Loucy (cell line): ENCODE results near the gene FKBP1C.

Experiments
- H2AFZ ChIP-seq: fragments of 200-600 bp; sonication (generic); 2 replicates; pipeline ENCODE4 v1.6.0; 2016; ENCODE audit warnings: antibody characterized with exemption, mild to moderate bottlenecking, low read length, moderate library complexity
- H3F3A ChIP-seq: fragments of 200-600 bp; 2 replicates; pipeline ENCODE4 v1.6.0; 2016; ENCODE audit warnings: antibody characterized with exemption, low read depth, mild to moderate bottlenecking
- H3K27me3 ChIP-seq: fragments of 200-600 bp; sonication (generic); 2 replicates; pipeline ENCODE4 v1.6.1; 2014; ENCODE audit warnings: low read length, mild to moderate bottlenecking; ENCODE audit not compliant: insufficient read depth, poor library complexity, severe bottlenecking
- H3K36me3 ChIP-seq: fragments of 200-600 bp; sonication (generic); 2 replicates; pipeline ENCODE4 v1.6.1; 2016; ENCODE audit warnings: low read length; ENCODE audit not compliant: insufficient read depth
- H3K4me1 ChIP-seq: fragments of 200-600 bp; sonication (generic); 2 replicates; pipeline ENCODE4 v1.5.1; 2014; ENCODE audit warnings: low read length, mild to moderate bottlenecking; ENCODE audit not compliant: insufficient read depth, poor library complexity, severe bottlenecking
- H3K4me2 ChIP-seq: fragments of 200-600 bp; sonication (generic); 2 replicates; pipeline ENCODE4 v1.6.0; 2014; ENCODE audit warnings: antibody characterized with exemption, low read length, low read depth, mild to moderate bottlenecking; ENCODE audit not compliant: poor library complexity, severe bottlenecking
- H3K4me3 ChIP-seq: fragments of 200-600 bp; sonication (generic); 2 replicates; pipeline ENCODE4 v1.5.1; 2014; ENCODE audit warnings: low read length, mild to moderate bottlenecking, mixed read lengths; ENCODE audit not compliant: poor library complexity, severe bottlenecking
- H3K79me2 ChIP-seq: fragments of 200-600 bp; sonication (generic); 2 replicates; pipeline ENCODE4 v1.6.1; 2014; ENCODE audit warnings: low read length; ENCODE audit not compliant: insufficient read depth
- H3K9ac ChIP-seq: fragments of 200-600 bp; sonication (generic); 2 replicates; pipeline ENCODE4 v1.6.0; 2014; ENCODE audit warnings: mild to moderate bottlenecking, low read depth, low read length, moderate library complexity; ENCODE audit not compliant: poor library complexity, severe bottlenecking
- H3K9me2 ChIP-seq: fragments of 200-600 bp; sonication (generic); replicated peaks from 2 replicates; pipeline ENCODE4 v1.6.1; 2016; ENCODE audit warnings: low read depth, low read length, mixed read lengths
- H3K9me3 ChIP-seq: fragments of 200-600 bp; sonication (generic); 2 replicates; pipeline ENCODE4 v1.6.1; 2014; ENCODE audit warnings: mild to moderate bottlenecking, antibody characterized with exemption, low read length, low read depth; ENCODE audit not compliant: insufficient read depth
- H4K20me1 ChIP-seq: fragments of 200-600 bp; sonication (generic); 2 replicates; pipeline ENCODE4 v1.6.0; 2014; ENCODE audit warnings: antibody characterized with exemption, low read length, mild to moderate bottlenecking; ENCODE audit not compliant: insufficient read depth, poor library complexity, severe bottlenecking
- EZH2phosphoT487 ChIP-seq: fragments of 200-600 bp; IDR thresholded peaks from 2 replicates; pipeline ENCODE4 v1.6.1; 2018; ENCODE audit warnings: antibody characterized with exemption, mild to moderate bottlenecking, moderate library complexity, borderline replicate concordance
- TF ChIP-seq, protein P1 (sequence below): fragments of 200-600 bp; sonication (generic); conservative IDR thresholded peaks from 2 replicates; pipeline ENCODE4 v1.5.1; 2014; ENCODE audit warnings: mild to moderate bottlenecking, antibody characterized with exemption, low read length

The FKBP1C gene

DNA sequence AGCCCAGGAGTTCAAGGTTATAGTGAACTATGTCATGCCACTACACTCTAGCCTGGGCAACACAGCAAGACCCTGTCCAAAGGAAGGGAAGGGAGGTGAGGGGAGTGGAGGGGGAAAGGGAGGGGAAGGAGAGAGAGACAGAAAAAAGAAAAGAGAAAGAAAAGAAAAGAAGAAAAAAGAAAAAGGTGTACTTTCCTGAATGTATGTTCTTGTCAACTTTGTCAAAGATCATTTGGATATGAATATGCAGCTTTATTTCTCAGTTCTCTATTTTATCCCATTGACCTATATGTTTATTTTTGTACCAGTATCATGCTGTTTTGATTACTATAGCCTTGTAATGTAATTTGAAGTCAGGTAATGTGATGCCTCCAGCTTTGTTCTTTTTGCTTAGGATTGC is 30.9 kb upstream of the FKBP1C start:
- Histone ChIP-seq H3K9me3 (no peaks in the 10 kb centered on the region), H3K4me2 (no peak overlapping the region), H2AFZ (no peak overlapping the region), H3K36me3 (no peaks in the 10 kb centered on the region), H3K9ac (no peak overlapping the region), H3K79me2 (no peaks in the 10 kb centered on the region), H3K4me3 (no peak overlapping the region), H3K4me1 (no peaks in the 10 kb centered on the region), H4K20me1 (no peaks in the 10 kb centered on the region), H3K27me3 (no peaks in the 10 kb centered on the region), H3K9me2 (no peaks in the 10 kb centered on the region), H3F3A (no peaks in the 10 kb centered on the region)
- TF ChIP-seq, protein P1, sequence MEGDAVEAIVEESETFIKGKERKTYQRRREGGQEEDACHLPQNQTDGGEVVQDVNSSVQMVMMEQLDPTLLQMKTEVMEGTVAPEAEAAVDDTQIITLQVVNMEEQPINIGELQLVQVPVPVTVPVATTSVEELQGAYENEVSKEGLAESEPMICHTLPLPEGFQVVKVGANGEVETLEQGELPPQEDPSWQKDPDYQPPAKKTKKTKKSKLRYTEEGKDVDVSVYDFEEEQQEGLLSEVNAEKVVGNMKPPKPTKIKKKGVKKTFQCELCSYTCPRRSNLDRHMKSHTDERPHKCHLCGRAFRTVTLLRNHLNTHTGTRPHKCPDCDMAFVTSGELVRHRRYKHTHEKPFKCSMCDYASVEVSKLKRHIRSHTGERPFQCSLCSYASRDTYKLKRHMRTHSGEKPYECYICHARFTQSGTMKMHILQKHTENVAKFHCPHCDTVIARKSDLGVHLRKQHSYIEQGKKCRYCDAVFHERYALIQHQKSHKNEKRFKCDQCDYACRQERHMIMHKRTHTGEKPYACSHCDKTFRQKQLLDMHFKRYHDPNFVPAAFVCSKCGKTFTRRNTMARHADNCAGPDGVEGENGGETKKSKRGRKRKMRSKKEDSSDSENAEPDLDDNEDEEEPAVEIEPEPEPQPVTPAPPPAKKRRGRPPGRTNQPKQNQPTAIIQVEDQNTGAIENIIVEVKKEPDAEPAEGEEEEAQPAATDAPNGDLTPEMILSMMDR: no peak
- TF ChIP-seq EZH2phosphoT487: no peak

DNA sequence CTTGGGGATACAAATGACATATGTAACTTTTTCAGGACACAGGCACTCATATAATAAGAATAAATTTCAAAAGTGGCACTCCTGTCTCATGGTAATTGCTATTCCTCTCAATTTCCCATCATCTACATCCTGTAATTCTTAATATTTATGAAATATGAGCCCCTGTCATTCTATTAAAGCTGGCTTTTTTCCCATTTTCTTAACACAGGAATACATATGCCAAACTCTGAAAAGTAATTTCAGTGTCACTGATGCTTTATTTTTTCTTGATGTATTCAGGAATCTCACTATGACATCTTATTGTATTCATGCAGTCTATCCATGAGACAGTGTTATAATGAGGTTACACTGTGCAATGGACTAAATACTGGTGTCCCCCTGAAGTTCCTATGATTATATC is 24.3 kb upstream of the FKBP1C start:
- TF ChIP-seq, protein P1: no peak
- no peak for TF ChIP-seq EZH2phosphoT487
- Histone ChIP-seq H3K27me3 (no peaks in the 10 kb centered on the region), H3K9me3 (no peaks in the 10 kb centered on the region), H3K36me3 (no peaks in the 10 kb centered on the region), H3F3A (no peaks in the 10 kb centered on the region), H3K9me2 (no peaks in the 10 kb centered on the region), H3K4me2 (no peak overlapping the region), H2AFZ (no peak overlapping the region), H3K4me1 (no peaks in the 10 kb centered on the region), H3K79me2 (no peaks in the 10 kb centered on the region), H3K4me3 (no peak overlapping the region), H3K9ac (no peak overlapping the region), H4K20me1 (no peaks in the 10 kb centered on the region)

DNA sequence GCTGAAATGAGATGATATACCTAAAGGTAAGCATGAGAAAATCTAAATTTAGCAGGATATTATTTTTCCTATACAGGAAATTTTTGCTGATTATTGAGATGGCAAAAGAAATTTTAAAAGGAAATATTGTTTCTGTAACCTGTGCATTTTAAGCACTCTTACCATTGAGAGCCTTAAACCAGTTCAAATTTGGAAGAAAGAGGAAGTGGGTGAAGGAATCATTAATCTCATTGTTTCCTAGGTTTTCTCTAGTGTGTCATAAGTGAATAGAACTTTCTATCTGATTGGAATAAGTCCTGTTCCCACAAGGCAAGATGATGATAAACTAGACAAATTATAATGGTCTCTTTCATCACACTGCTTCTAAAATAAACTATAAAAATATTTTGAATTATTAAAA is 22.4 kb upstream of the FKBP1C start:
- no peaks in the 10 kb centered on the region for H3F3A ChIP-seq
- H3K79me2 ChIP-seq: no peaks in the 10 kb centered on the region
- no peak overlapping the region for H2AFZ ChIP-seq
- H3K9me2 ChIP-seq: no peaks in the 10 kb centered on the region
- H3K9me3 ChIP-seq: no peaks in the 10 kb centered on the region
- no peaks in the 10 kb centered on the region for H3K36me3 ChIP-seq
- H3K4me1 ChIP-seq: no peaks in the 10 kb centered on the region
- no peak overlapping the region for H3K4me2 ChIP-seq
- no peak overlapping the region for H3K4me3 ChIP-seq
- H4K20me1 ChIP-seq: no peaks in the 10 kb centered on the region
- TF ChIP-seq EZH2phosphoT487: no peak
- TF ChIP-seq, protein P1: no peak
- H3K27me3 ChIP-seq: no peaks in the 10 kb centered on the region
- H3K9ac ChIP-seq: no peak overlapping the region
